ENCODE measurements around the gene COX6A2.
"Not testable (repeated sequence)": the region's sequence is repeated elsewhere in the genome, so short reads cannot be mapped to it uniquely, and the experiment has no call there.

The COX6A2 gene

GRCh38 chr16:31458073-31458843 lies 30.1 kb upstream of the COX6A2 start:
- Mint-ChIP-seq H3K4me1 (peaks cover 30 to 41% of the 10 kb centered on the region in 2 donors), H3K27ac (peak overlapping the region; percentile 99), H3K27me3 (no peaks in the 10 kb centered on the region), H3K9me3 (no peaks in the 10 kb centered on the region), H3K36me3 (peaks cover 19 to 29% of the 10 kb centered on the region in 2 donors), H3K4me3 (peak overlapping the region; percentile 93 to 94)
- ATAC-seq (replicated peaks) (peak; percentile 8 to 10), DNase-seq (peak; percentile 37)

- no peak for DNase-seq
Measured at GRCh38 chr16:31456988-31457360, 28.8 kb upstream of the COX6A2 start.

GRCh38 chr16:31455601-31456314 lies 27.6 kb upstream of the COX6A2 start:
- Mint-ChIP-seq H3K4me3 (peak overlapping the region; percentile 39 to 41), H3K4me1 (peaks cover 30 to 60% of the 10 kb centered on the region in 2 donors), H3K27ac (peak overlapping the region; percentile 59), H3K9me3 (no peaks in the 10 kb centered on the region), H3K27me3 (no peaks in the 10 kb centered on the region), H3K36me3 (peaks cover 16 to 21% of the 10 kb centered on the region in 2 donors)
- DNase-seq (no peak), ATAC-seq (replicated peaks) (no peak)

More at GRCh38 chr16:31456988-31457360, 28.8 kb upstream of the COX6A2 start:
- Mint-ChIP-seq H3K27ac (no peak overlapping the region), H3K4me1 (peaks cover 31 to 48% of the 10 kb centered on the region in 2 donors), H3K4me3 (no peak overlapping the region), H3K9me3 (no peaks in the 10 kb centered on the region), H3K36me3 (peaks cover 13 to 21% of the 10 kb centered on the region in 2 donors), H3K27me3 (no peaks in the 10 kb centered on the region)
- no peak for ATAC-seq (replicated peaks)

GRCh38 chr16:31453255-31454204 lies 25.4 kb upstream of the COX6A2 start:
- Mint-ChIP-seq H3K4me3 (no peak overlapping the region), H3K9me3 (no peaks in the 10 kb centered on the region), H3K27ac (peak overlapping the region; percentile 2), H3K36me3 (peaks cover 16 to 21% of the 10 kb centered on the region in 2 donors), H3K27me3 (no peaks in the 10 kb centered on the region), H3K4me1 (peaks cover 25 to 54% of the 10 kb centered on the region in 2 donors)
- DNase-seq (no peak), ATAC-seq (replicated peaks) (no peak)

GRCh38 chr16:31452631-31453106 lies 24.5 kb upstream of the COX6A2 start:
- no peak for DNase-seq
- Mint-ChIP-seq H3K4me1 (peaks cover 20 to 47% of the 10 kb centered on the region in 2 donors), H3K36me3 (peaks cover 10 to 15% of the 10 kb centered on the region in 2 donors), H3K27ac (no peak overlapping the region), H3K9me3 (no peaks in the 10 kb centered on the region), H3K4me3 (no peak overlapping the region), H3K27me3 (no peaks in the 10 kb centered on the region)
- no peak for ATAC-seq (replicated peaks)

- Mint-ChIP-seq H3K4me3 (no peak overlapping the region), H3K27me3 (no peaks in the 10 kb centered on the region), H3K27ac (no peak overlapping the region), H3K36me3 (peaks cover 10 to 14% of the 10 kb centered on the region in 2 donors), H3K4me1 (peaks cover 19 to 43% of the 10 kb centered on the region in 2 donors), H3K9me3 (no peaks in the 10 kb centered on the region)
- ATAC-seq (replicated peaks) = peak; percentile 65 to 74
- DNase-seq = no peak
Measured at GRCh38 chr16:31451681-31452351, 23.7 kb upstream of the COX6A2 start.

- H3K9me3 Mint-ChIP-seq = no peaks in the 10 kb centered on the region
- H3K27ac Mint-ChIP-seq = no peak overlapping the region
- ATAC-seq (replicated peaks) (no peak), DNase-seq (no peak)
- no peaks in the 10 kb centered on the region for H3K27me3 Mint-ChIP-seq
- H3K4me3 Mint-ChIP-seq = no peak overlapping the region
- H3K36me3 Mint-ChIP-seq = peaks cover 10 to 14% of the 10 kb centered on the region in 2 donors
- H3K4me1 Mint-ChIP-seq = peaks cover 19 to 39% of the 10 kb centered on the region in 2 donors
Measured at GRCh38 chr16:31451201-31451600, 23.0 kb upstream of the COX6A2 start.

- H3K4me1 Mint-ChIP-seq = peaks cover 12 to 16% of the 10 kb centered on the region in 2 donors
- H3K27me3 Mint-ChIP-seq; ATAC-seq (replicated peaks); H3K27ac Mint-ChIP-seq; H3K9me3 Mint-ChIP-seq; H3K4me3 Mint-ChIP-seq; DNase-seq; H3K36me3 Mint-ChIP-seq: not testable (repeated sequence)
Measured at GRCh38 chr16:31445931-31446330, 17.8 kb upstream of the COX6A2 start.

- H3K27me3 Mint-ChIP-seq = peaks cover 4 to 6% of the 10 kb centered on the region in 2 donors
- H3K4me3 Mint-ChIP-seq = peak overlapping the region; percentile 77 to 88
- H3K36me3 Mint-ChIP-seq = peaks cover 0 to 5% of the 10 kb centered on the region in 2 donors
- H3K9me3 Mint-ChIP-seq = no peaks in the 10 kb centered on the region
- ATAC-seq (replicated peaks) = no peak
- DNase-seq = no peak
- H3K27ac Mint-ChIP-seq = no peak overlapping the region
- peaks cover 23 to 32% of the 10 kb centered on the region in 2 donors for H3K4me1 Mint-ChIP-seq
Measured at GRCh38 chr16:31441956-31442355, 13.8 kb upstream of the COX6A2 start.

- H3K4me1 Mint-ChIP-seq = peaks cover 20 to 32% of the 10 kb centered on the region in 2 donors
- DNase-seq = no peak
- no peak for ATAC-seq (replicated peaks)
Measured at GRCh38 chr16:31440516-31441184, 12.5 kb upstream of the COX6A2 start.

GRCh38 chr16:31439519-31439918 lies 11.4 kb upstream of the COX6A2 start:
- Mint-ChIP-seq H3K36me3 (no peaks in the 10 kb centered on the region), H3K27ac (no peak overlapping the region), H3K9me3 (no peaks in the 10 kb centered on the region), H3K27me3 (peaks cover 4 to 6% of the 10 kb centered on the region in 2 donors), H3K4me1 (peaks cover 20 to 32% of the 10 kb centered on the region in 2 donors), H3K4me3 (no peak overlapping the region)
- no peak for DNase-seq
- no peak for ATAC-seq (replicated peaks)

More at GRCh38 chr16:31440516-31441184, 12.5 kb upstream of the COX6A2 start:
- Mint-ChIP-seq H3K4me3 (no peak overlapping the region), H3K27me3 (peaks cover 4 to 6% of the 10 kb centered on the region in 2 donors), H3K9me3 (no peaks in the 10 kb centered on the region), H3K36me3 (no peaks in the 10 kb centered on the region), H3K27ac (no peak overlapping the region)

- H3K27ac Mint-ChIP-seq, H3K9me3 Mint-ChIP-seq, DNase-seq, H3K4me3 Mint-ChIP-seq, H3K27me3 Mint-ChIP-seq, H3K36me3 Mint-ChIP-seq: not testable (repeated sequence)
- ATAC-seq (replicated peaks) = peak in 1 of 2 donors; percentile 23
- H3K4me1 Mint-ChIP-seq = peaks cover 20 to 32% of the 10 kb centered on the region in 2 donors
Measured at GRCh38 chr16:31439023-31439422, 10.9 kb upstream of the COX6A2 start.

GRCh38 chr16:31438414-31438813 lies 10.3 kb upstream of the COX6A2 start:
- Mint-ChIP-seq H3K4me3 (no peak overlapping the region), H3K27ac (no peak overlapping the region), H3K9me3 (no peaks in the 10 kb centered on the region), H3K4me1 (peaks cover 20 to 32% of the 10 kb centered on the region in 2 donors), H3K36me3 (no peaks in the 10 kb centered on the region), H3K27me3 (peaks cover 4 to 6% of the 10 kb centered on the region in 2 donors)
- DNase-seq (no peak), ATAC-seq (replicated peaks) (no peak)

Measured in stimulated activated naive B cell treated with anti-CD40 and anti-IgM and Interleukin-4, amounts not matched to agents 10 μg/mL and 1 μg/mL and 100 μg/mL, for 72 hours (primary cell).